Activated CD8-positive, alpha-beta memory T cell treated with anti-CD3 and anti-CD28 coated beads for 1 hour (primary cell): ENCODE data around the gene FRMPD1.
"Not testable (repeated sequence)": the region's sequence is repeated elsewhere in the genome, so short reads cannot be mapped to it uniquely, and the experiment has no call there.

Experiments used
- DNase-seq, 2 donors: peaks; one replicate each; pipeline ENCODE4 v3.0.0-alpha.2; 2020; ENCODE audit warnings: low read depth in 1 of 2; ENCODE audit errors: extremely low read depth in 1 of 2

The FRMPD1 gene, protein sequence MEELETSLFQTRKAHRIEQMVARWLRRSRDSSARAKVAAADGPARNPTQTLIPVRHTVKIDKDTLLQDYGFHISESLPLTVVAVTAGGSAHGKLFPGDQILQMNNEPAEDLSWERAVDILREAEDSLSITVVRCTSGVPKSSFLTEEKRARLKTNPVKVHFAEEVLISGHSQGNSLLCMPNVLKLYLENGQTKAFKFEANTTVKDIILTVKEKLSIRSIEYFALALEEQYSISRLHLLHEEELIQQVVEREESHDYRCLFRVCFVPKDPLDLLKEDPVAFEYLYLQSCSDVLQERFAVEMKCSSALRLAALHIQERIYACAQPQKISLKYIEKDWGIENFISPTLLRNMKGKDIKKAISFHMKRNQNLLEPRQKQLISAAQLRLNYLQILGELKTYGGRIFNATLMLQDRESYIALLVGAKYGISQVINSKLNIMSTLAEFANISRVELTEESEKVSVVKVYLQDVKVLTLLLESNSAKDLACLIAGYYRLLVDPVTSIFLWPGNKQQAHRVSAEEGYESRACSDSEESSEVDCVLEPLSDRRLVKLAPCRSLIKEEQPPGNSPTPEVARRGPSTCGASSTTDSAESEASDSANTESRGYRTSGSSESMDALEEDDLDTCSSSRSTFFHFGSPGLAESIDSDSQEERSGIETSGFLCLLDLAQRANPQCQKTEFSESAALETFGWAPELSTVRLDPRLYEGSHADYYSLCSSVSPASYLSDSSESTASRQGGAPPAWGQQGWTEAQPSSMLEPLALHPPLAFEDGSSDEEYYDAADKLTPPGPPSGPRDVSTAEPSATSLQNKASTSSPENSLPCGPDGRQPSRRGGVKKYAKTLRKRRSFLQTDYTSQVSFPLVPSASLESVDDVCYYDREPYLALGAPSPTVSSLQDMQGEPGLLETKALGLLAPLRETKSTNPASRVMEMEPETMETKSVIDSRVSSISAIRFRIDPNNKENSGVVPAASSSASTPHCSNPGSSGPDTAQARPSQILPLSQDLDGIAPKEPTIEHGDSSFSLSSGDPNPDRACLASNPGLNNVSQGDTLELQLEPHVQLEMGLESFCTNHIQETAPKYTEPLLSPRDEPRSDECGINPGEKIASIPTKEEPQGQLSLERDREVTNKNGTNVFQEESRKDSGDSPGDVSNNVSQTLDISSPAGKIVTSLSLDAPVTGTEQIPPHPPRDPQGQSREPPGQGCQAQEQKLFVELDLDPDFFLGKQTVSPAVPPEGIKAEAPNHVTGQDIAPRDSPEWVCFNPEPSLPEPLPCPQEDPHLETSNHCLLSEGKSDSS (N-terminal part only)

DNA sequence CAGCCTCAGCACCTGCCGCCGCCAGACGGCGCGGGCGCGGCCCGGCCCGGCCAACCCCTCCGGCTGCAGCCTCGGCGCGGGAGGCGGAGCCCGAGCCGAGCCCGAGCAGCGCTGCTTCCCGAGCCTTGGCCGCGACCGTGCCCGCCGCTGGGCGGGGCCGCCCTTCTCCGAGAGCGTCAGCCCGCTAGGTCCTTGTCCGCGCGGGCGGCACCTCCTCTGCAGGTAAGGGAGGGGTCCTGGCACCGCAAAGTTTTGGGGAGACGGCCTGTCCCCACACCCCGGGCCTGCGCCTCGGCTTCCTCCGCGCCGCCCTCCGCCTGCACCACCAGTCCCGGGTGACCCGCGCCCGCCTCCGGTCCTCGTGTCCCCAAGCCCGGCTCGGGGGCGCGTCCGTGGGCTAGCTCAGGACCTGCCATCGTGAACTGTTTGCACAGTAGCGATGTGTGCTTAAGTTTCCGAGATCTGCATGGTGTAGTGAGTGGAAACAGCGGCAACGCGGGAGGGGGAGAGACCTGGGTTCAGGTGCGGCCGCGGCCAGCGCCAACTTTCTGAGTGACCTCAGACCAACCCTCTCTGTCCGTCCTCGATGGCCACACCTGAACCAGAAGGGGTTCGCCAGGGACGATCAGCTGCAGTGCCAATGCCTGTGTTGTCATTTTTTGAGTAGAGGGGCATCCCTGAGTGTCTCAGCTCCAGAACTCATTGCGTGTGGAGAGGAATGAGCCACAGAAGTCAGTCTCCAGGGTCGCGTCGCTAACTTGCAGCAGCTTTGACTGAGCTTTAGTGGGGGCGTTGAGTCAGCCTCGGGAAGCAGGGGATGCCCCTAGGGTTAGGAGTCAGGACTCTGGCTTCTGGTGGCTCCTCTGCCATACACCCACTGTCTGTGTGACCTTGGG is at the start of gene FRMPD1:
Gene FRMPD1 (plus strand): TSS at position 82 of the 896 bp plus-strand sequence. CDS start 41,688 bp downstream, outside the sequence.
- DNase-seq, result peak in 1 of 2 donors; percentile 35

DNA sequence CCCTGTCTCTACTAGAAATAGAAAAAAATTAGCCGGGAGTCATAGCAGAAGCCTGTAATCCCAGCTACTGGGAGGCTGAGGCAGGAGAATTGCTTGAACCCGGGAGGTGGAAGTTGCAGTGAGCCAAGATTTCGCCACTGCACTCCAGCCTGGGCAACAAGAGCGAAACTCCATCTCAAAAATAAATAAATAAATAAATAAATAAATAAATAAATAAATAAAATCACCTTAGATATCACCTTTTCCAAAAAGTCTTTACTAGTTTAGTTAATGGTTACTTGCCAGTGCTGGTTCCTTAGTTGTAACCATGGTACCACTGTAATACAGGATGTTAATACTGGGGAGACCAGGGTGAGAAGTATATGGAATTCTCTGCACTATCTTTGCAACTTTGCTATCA is 48.7 kb upstream of the FRMPD1 start:
- not testable (repeated sequence) for DNase-seq

DNA sequence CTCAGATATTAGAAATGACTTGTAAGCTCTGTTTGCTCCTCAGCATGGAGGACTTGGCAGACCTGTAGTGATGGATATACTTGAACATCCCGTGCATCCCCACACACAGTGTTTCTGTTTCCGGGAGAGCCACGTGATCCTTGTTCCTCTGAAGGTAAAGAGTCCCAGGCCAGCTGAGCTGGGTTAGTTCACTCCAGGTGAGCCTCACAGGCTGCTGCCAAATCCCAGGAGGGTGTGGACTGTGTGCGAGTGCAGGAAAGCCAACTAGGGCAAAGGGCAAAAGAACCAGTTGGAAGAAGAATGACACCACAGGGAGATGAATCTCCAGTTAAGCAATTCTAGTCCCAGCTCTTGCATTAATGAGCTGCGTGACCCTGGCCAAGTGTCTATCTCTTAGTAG is 47.9 kb upstream of the FRMPD1 start:
- DNase-seq, result no peak

DNA sequence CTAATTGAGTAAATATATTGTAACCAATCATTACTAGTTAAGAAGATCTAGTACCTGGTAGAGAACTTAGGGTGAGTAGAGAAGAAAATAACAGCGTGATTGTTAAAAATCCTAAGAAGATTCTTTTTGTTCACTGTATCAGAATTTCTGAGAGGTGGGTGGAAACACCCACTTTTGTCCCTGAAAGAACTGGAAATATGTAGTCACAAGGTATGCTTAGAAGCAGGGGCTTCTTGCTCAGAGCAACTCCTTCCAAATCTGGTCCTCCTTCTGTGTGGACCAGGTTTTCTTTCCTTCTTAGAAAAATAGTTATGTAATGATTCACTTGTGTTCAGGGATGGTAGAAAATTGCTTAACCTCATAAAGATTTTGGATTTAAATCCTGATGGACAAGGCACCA is 46.5 kb upstream of the FRMPD1 start:
- no peak for DNase-seq

DNA sequence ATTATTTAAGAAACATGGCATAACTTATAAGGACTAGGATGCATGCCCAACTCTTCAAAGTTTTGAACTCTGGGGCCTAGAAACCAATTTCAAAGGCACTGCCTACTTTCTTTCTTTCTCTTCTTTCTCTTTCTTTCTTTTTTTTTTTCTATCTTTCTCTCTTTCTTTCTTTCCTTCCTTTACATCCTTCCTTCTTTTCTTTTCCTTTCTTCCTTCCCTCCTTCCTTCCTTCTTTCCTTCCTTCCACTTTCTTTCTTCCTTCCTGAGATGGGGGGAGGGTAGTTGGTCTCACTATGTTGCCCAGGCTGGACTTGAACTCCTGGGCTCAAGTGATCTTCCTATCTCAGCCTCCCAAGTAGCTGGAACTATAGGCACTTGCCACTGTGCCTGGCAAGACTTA is 42.5 kb upstream of the FRMPD1 start:
- DNase-seq, result no peak

DNA sequence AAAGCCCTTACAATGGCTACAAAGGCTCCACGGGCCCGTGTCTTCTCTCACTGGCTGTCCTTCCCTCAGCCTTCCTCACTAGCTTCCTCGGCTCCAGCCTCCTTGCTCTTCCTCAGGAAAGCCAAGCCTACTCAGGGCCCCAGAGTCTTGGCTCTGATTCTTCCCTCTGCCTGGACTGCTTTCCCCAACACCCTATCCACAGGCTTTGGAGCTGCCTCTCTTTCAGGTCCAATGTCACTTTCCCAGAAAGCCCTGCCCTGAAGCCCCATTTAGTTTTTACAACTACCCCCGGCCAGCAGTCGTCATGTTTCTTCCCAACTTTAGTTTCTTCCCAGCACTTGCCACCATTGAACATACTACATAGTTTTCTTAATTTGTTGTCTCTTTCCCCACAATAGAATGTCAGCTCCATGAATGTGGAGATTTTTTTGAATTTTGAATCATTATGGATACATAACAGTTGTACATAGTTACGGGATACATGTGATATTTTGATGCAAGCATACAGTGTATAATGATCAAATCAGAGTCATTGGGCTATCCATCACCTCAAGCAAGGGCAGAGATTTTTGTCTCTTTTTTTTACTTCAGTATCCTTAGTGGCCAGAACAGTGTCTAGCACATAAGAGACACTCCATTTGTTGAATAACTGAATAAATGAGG is 40.9 kb upstream of the FRMPD1 start:
- no peak for DNase-seq

DNA sequence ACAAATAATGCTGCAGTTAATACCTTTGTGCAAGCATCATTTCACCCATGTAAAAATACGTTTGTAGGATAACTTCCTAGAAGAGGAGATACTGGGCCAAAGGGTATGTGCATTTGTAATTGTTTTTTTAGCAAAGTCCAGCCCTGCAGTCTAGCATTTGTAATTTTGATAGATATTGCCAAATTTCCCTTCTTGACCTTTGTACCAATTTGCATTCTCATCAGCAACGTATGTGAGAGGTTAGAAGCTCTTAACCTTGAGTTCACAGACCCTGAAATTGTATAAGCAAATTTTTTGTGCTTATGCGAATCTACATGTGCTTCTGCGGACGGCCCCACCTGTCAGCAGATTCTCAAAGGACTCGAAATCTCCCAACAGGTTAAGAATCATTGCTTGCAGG is 39.7 kb upstream of the FRMPD1 start:
- no peak for DNase-seq

DNA sequence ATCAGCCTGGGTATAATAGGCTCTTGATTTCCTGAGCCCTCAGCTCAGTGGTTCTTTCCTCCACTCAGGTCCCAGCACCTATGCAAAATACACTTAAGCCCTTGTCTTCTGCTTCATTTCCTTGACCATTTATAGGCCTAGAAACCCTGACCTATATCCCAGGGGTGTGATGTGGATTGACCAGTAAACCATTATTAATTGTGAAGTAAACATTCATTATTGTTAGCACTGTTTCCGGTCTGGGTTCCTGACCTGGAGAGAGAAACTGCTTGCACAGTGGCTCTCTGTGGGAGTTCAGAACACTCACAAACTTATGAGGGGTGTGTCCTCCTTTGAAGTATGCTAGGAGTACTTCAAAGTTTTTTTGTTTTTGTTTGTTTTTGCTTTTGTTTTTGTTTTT is 38.8 kb upstream of the FRMPD1 start:
- DNase-seq, result no peak

DNA sequence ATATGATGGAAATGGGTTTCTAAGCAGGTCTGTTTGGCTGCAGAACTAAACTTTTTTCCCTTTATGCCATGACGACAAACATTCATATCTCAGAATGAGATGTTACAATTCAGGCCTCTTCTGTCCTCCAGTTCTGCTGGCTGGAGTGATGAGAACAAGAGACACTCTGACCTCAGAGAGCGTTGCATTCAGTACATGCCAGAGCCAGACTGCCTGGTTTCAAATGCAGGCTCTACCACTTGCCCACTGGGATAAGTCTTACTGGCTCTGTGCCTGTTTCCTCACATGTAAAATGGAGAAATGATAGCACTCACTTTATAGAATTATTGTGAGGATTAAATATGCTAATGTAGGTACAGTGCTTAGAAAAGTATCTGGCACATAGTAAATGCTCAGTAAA is 33.6 kb upstream of the FRMPD1 start:
- no peak for DNase-seq

DNA sequence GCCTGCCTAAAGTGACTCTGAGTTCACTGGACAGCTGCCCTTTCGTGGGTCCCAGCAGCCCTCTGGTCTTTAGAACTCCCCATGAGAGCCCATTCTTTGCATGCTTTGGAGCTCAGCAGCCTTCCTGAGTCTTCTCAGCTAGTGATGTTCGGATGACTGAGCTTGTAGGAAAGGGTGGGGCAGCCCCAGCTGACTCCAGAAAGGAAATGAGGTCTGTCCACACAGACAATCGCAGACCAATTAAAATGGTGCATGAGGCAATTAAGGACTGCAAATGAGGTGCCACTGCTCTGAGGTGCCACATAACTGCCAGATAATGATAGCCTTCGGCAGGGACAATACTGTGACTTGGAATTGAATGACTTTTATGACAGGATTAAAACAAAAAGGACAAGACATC is 32.9 kb upstream of the FRMPD1 start:
- no peak for DNase-seq

DNA sequence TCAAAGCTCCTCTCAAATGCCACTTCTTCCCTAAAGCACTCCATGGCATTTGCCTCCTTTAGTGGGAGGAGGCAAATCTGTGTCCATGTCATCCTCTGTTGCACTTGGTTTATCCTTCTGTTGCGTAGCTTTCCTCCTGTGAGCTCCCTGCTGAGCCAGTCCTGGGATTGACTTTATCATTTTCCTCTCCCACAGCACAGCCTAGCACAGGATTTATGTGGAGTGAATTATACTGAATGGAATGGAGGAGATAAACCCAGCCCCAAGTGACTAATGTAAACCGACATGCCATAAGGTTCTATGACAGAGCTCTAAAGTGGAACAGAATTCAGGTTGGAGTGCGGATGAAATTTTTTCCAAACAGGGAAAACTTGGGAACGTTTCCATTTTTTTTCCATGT is 31.9 kb upstream of the FRMPD1 start:
- DNase-seq, result no peak

DNA sequence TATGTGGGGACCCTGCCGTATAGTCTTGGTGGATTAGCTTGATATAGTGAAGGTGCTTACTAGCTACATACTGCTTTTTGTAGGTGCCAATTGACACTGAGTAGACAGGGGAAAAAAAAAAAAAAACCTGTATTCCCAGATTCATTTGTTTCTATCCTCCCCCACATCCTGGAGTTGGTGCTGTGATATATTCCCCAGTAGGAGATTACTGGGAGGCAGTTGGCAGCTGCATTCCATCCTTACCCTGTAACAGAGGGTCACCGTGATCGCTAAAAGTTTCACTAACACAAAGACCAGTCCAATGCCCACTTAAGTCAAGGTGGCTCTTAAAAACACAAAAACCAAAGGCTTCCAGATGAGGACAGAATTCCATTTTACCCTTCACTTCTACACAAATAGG is 30.9 kb upstream of the FRMPD1 start:
- no peak for DNase-seq

DNA sequence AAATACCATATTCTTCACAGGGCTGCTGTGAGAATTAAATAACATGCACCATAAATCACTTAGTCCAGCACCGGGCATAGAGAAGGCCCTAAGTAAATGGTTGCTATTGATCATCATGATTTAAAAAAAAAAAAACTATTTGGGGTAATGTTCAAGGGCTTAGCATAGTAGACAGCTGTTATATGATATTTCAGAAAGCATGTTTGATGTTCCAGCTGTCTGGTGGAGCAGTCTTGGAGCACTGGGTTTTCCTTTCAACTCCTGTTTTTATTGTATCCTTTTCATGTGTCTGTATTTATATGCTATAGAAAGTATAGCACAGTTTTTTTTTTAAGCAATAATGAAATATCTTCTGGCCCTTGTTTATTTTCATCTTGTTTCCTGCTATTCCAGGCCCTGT is 30.4 kb upstream of the FRMPD1 start:
- no peak for DNase-seq

DNA sequence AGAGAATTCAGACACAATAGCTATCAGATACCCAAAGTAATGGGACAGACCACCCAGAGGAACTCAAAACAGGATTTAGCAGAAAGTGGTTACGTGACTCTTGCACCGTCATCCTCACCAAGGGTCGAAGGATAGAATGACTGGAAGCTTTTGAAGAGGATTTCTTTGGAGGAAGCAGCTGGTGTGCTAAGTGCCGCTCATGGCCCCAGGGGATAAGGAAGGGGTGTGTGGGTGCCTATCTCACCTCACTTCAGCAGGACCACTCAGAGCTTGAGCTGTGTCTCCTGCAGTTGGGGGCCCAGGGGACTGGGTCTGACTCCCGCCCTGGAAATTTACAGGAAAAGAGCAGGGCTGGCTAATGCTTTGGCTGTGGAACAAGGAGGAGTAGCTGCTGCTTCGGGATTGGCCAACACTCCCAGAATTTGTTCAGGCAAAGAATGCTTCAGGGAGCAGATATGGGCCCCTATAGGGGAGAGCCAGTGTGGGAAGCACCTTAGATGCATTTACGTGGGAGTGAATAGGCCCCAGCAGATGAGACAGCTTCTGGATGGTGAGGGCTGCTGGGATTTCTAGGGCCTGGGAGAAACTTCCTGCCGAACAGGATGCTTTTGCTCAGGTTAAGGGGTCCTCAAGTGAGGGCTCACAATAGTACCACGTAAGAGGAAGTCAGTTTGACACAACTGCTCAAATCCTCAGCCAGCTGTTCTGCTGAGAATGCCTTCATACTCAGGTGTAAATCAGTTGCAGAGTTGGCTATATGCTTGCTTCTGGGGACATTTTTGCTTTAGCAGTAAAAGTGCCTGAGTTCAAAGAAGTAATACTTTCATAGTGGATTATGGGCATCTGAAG is 29.3 kb upstream of the FRMPD1 start:
- no peak for DNase-seq

DNA sequence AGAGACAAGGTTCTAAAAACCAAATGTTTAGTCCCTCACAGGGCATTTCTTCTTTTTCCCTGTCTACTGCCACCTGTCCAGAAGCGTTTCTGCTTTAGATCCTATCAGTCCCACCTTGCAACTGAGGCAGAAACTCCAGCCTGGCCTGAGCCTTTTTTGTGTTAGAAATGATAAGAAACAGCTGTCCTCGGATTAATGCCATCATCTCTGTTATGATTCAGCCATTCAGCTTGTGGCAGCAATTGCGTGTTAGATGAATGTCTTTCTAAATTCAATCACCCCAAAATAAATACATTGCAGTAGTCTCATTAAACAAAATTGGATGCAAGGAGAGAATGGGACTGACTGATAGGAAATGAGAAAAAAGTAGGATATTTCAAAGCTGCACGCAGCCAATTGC is 28.3 kb upstream of the FRMPD1 start:
- DNase-seq, result no peak

DNA sequence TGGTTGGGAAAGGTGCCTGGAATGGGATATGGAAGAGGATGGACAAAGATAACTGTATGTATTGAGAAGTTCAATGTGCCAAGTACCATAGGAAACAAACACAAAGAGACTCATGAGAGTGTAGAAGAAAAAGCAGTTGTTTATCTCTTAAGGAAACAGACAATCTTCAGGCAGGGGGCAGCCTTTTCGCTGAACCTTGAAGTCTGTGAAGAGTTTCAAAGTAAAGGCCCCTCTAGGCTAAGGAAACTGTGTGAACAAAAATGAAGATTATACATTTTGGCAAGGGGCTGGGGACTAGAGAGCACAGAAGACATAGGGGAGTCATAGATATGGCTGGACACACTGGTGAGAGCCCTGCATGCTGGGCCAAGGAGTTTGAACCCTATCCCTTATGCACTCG is 27.5 kb upstream of the FRMPD1 start:
- no peak for DNase-seq

DNA sequence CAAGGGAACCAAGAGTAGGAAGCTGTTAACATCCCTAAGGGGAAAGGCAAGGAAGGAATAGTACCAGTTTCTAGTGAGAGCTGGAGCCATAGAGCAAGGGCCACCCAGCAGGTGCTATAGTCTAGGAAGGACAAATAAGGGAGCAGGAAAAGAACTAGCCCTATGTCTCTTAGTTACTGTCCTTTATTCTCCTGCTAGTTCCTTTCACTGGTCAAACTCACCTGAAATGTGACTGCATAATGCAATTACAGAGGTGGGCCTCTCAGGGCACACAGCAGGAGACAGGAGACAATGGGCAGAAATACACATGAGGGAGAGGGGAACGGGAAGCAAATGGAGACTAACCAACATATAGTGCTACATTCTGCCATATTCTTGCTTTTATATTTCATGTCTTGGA is 26.7 kb upstream of the FRMPD1 start:
- no peak for DNase-seq

DNA sequence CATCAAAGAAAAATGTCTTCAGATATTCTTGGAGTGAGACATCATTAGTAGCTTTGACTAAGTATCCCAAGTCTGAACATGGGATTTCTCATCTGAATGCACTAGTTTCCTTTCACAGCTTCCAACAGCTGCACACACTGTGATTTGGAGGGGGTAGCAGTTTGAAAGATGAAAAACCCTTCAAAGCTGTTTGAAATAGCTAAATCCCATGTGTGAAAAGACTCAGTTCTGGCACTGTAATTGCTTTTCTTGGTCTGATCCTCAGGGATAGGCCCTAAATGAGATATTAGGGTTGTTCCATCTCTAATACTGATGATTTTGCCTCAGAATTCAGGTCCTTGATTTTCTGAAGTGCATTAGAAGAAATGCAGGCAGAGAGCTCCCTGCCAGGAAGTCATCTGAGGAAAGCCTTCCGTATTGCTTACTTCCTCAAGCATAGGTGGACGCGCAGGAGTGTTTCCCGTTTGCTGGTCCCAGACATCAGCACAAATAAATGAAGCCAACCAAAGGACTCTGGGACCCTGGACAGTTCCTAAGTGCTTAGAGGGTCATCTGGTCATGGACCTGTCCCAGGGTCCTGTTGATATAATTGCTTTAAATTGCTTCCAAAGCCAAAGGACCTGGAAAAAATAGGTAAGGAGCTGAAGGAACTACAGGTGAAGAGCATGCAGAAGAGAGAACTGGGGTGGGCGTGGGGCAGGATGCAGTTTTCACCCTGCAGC is 25.6 kb upstream of the FRMPD1 start:
- no peak for DNase-seq
